ENCODE data around the gene GNB1. TPM values are rescaled to one million over a fixed set of nuclear protein-coding genes. Genes with fewer than 3 reads are reported as not detected.
"Not testable (repeated sequence)": the region's sequence is repeated elsewhere in the genome, so short reads cannot be mapped to it uniquely, and the experiment has no call there.

GNB1 gene
- total and polyA plus RNA-seq, 5 donors = 73.7 to 205 (median 172) TPM

DNA sequence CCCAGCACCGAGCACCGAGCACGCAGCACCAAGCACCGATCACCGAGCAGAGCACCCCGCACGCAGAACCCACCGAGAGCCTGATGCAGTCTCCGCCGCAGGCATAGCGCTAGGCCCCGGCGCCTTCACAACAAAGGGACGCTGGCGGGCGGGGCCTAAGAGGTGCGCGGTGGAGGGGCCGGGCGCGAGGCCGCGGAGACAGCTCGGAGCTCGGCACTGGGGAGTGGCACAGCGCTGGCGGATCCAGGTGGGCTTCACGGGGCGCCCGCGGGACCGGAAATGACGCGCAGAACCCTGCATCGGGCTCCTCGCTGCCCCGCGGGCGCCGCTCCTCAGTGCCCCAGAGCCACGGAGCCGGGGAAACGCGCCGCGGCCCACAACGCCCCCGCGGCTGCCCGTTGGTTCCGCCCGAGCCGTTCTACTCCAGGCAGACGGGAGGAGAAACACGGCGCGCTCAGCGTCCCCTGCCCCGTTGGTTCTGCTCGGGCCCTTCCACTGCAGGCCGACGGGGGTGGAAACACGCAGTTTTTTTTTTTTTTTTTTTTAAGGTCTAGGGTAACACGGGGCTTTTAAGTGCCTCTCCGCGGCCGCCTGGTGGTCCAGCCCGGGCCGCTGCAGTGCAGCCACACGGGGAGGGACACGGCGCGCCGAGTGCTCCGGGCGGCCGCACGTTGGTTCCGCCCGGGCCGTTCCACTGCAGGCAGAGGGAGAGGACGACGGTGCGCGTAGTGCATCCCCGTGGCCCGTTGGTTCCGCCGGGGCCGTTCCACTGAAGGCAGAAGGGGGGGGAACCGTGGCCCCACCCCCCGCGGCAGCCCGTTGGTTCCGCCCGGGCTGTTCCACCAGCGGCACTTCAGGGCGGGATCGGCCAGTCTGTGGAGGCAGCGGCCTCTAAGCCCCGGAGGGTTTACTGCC lies 145.0 kb downstream of the GNB1 start:
- H3K27me3 ChIP-seq (ENCODE audit: control insufficient read depth, insufficient read depth); H3K4me1 ChIP-seq (ENCODE audit: control insufficient read depth, insufficient read depth, low read length); intact Hi-C loops (cut with DNase I); H3K9me3 ChIP-seq (ENCODE audit: control insufficient read depth, low read length): not testable (repeated sequence)
- Histone ChIP-seq H3K4me3 (ENCODE audit: low read length) (peak overlapping the region; percentile 46), H3K27ac (ENCODE audit: low read length) (peak overlapping the region; percentile 87)
- WGBS = under 1% methylated on average over 65 of the region's 101 CpGs
- DNase-seq (peak; percentile 88 to 95 (median 92)), ATAC-seq (peak; percentile 94 to 96)

DNA sequence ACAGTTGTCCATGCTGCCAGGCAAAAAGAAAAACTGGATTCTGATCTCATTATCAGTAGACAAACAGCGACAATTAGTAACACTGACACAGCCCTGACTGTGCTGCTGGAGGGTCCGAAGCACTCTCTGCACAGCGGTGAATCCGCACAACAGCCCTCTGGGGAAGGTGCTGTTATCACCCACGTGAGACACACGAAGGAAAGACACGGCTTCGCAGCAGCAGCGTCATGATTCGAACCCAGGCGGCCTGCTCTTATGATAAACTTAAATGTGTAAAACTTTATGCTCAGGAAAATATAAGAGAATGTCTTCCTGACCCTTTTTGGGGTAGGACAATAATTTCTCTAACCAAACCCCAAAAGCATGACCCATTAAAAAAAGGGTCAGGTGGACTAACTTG lies 148.4 kb downstream of the GNB1 start:
- DNase-seq; ATAC-seq; intact Hi-C loops (cut with DNase I); H3K27me3 ChIP-seq (ENCODE audit: control insufficient read depth, insufficient read depth); H3K4me3 ChIP-seq (ENCODE audit: low read length); H3K4me1 ChIP-seq (ENCODE audit: control insufficient read depth, insufficient read depth, low read length); H3K9me3 ChIP-seq (ENCODE audit: control insufficient read depth, low read length); H3K27ac ChIP-seq (ENCODE audit: low read length): not testable (repeated sequence)
- WGBS = 87% methylated on average over 11 of the region's 11 CpGs

DNA sequence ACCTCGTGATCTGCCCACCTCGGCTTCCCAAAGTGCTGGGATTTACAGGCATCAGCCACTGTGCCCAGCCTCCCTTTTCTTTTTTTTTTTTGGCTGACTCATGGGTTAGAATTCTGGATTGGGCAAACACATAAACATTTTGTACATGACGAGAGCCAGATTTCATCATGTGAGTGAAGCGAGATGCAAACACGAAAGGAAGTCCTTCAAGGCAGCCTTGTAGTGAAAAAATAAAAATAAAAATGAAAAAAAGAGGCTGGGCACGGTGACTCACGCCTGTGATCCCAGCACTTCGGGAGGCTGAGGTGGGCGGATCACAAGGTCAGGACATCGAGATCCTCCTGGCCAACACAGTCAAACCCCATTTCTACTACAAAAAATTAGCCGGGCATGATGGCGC lies 149.9 kb downstream of the GNB1 start:
- H3K27me3 ChIP-seq (ENCODE audit: control insufficient read depth, insufficient read depth); intact Hi-C loops (cut with DNase I); H3K27ac ChIP-seq (ENCODE audit: low read length); H3K9me3 ChIP-seq (ENCODE audit: control insufficient read depth, low read length); ATAC-seq; H3K4me1 ChIP-seq (ENCODE audit: control insufficient read depth, insufficient read depth, low read length); H3K4me3 ChIP-seq (ENCODE audit: low read length); DNase-seq: not testable (repeated sequence)
- WGBS = 84% methylated on average over 12 of the region's 12 CpGs

DNA sequence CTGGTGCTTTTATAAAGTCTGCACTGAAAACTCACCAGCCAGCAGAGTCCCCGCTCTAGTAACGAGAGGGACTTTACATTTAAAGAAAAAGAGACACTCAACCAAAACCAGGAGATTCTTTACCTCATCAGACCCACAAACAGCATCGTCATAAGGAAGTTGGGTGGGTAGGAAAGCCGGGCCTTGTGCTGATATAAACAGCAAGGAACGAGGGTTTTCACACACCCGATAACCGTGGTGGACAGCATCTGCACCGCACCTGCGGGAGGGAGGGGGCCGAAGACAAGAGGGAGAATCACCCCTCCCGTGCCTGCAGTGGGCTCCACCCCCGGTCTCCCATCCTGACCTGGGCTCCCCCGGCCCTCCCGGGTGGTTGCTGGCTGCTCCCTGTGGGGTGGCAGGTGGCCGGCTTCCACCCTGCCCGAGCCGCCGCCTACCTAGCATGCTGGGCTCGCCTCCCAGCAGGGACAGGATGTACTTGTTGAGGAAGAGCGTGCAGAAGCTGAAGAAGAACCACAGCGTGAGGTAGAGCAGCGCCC lies 152.0 kb downstream of the GNB1 start:
- intact Hi-C loops (cut with DNase I); H3K27me3 ChIP-seq (ENCODE audit: control insufficient read depth, insufficient read depth); H3K9me3 ChIP-seq (ENCODE audit: control insufficient read depth, low read length); DNase-seq; H3K4me3 ChIP-seq (ENCODE audit: low read length); H3K4me1 ChIP-seq (ENCODE audit: control insufficient read depth, insufficient read depth, low read length); H3K27ac ChIP-seq (ENCODE audit: low read length): not testable (repeated sequence)
- ATAC-seq = peak in 1 of 2 donors; percentile 51
- WGBS = 86% methylated on average over 12 of the region's 22 CpGs

DNA sequence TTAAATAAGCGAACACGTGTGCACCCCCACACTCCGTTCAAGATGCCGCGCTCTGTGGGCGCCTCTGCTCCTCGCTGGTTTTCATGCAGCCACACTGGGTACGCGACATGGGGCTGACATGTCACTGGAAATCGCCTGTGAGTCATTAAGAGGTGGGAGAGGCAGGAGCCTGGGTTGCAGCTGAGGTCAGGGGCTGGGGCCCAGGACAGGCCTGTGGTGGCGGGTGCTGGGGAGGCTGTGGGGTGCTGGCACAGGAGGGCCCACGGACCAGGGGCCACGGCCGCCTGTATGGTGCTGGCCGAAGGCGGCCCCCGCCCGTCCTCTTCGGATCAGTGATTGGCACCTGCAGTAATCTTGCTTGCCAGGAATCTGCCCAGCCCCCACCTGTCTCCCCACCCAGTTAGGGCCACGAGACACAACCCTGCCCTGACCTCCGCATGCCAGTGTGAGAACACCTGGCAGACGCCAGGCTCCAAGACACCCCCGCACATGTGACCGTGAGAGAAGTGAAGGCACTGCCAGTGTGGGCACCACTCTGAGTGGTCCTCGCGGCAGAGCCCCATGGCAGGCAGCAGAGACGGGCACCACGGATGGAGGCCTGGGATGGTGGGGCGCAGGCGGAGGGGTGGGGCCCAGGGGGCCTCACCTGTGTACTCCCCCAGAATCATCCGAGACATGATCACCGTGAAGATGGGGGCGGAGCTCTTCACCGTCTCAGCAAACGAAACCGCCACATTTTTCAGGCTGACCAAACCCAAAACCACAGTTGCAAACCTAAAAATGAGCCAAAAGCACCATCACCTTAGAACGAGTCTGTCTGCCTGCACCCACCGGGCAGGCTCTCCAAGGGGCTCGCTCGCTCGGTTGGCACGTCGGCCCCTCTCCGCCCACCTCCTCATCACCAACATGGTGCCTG lies 153.0 kb downstream of the GNB1 start:
- DNase-seq (peak in 1 of 3 donors; percentile 56), ATAC-seq (peak; percentile 20 to 47)
- H3K27me3 ChIP-seq (ENCODE audit: control insufficient read depth, insufficient read depth); H3K4me1 ChIP-seq (ENCODE audit: control insufficient read depth, insufficient read depth, low read length); H3K9me3 ChIP-seq (ENCODE audit: control insufficient read depth, low read length); intact Hi-C loops (cut with DNase I); H3K27ac ChIP-seq (ENCODE audit: low read length); H3K4me3 ChIP-seq (ENCODE audit: low read length): not testable (repeated sequence)
- WGBS = 93% methylated on average over 31 of the region's 44 CpGs

Other genes starting within 250 kb of the GNB1 start
- gene CDK11B, start 232.1 kb downstream of the GNB1 start, total RNA-seq = 10 to 100 TPM; 18.8 to 20.6 (median 19.7) TPM
- 27.0 TPM for gene CDK11B, start 232.1 kb downstream of the GNB1 start, polyA plus RNA-seq
- gene SLC35E2B, start 198.3 kb downstream of the GNB1 start, total RNA-seq = 10 to 100 TPM; 16.9 to 29.5 (median 26.2) TPM
- 14.3 TPM for gene SLC35E2B, start 198.3 kb downstream of the GNB1 start, polyA plus RNA-seq
- gene CDK11A, start 166.7 kb downstream of the GNB1 start, total RNA-seq = 10 to 100 TPM; 16.9 to 25.4 (median 21.8) TPM
- 21.6 TPM for gene CDK11A, start 166.7 kb downstream of the GNB1 start, polyA plus RNA-seq
- gene NADK, start 112.6 kb downstream of the GNB1 start, total RNA-seq = 10 to 100 TPM; 31.8 to 42.8 (median 38.2) TPM
- gene NADK, start 112.6 kb downstream of the GNB1 start, polyA plus RNA-seq = 25.5 TPM
- under 1 TPM in 2 of 4 donors, not detected in 2; 0.24 to 0.36 TPM for gene CALML6, start 24.2 kb upstream of the GNB1 start, total RNA-seq
- 0.18 TPM for gene CALML6, start 24.2 kb upstream of the GNB1 start, polyA plus RNA-seq
- under 1 TPM; 0.34 to 0.89 (median 0.59) TPM for gene TMEM52, start 28.2 kb upstream of the GNB1 start, total RNA-seq
- gene TMEM52, start 28.2 kb upstream of the GNB1 start, polyA plus RNA-seq = 1.9 TPM
- not detected for gene CFAP74, start 112.7 kb upstream of the GNB1 start, total RNA-seq
- 0.11 TPM for gene CFAP74, start 112.7 kb upstream of the GNB1 start, polyA plus RNA-seq
- under 1 TPM in 3 of 4 donors, not detected in 1; 0.26 to 0.85 (median 0.45) TPM for gene GABRD, start 128.3 kb upstream of the GNB1 start, total RNA-seq
- gene GABRD, start 128.3 kb upstream of the GNB1 start, polyA plus RNA-seq = 0.48 TPM
- gene PRKCZ, start 159.3 kb upstream of the GNB1 start, total RNA-seq = 10 to 100 TPM; 15.1 to 28.1 (median 22.3) TPM
- gene PRKCZ, start 159.3 kb upstream of the GNB1 start, polyA plus RNA-seq = 21.2 TPM

Measured in right cardiac atrium (tissue), 5 donors.